NOMO-1 treated with dmso at 0.1 percent for 144 hours (cell line): ENCODE results near the gene SBSN.

Experiments used
- DNase-seq: peaks from one replicate; lab custom pipeline; 2025; ENCODE audit not compliant: unreplicated experiment; lab: John Stamatoyannopoulos, UW

Gene SBSN

GRCh38 chr19:35528218-35529038 is at the start of gene SBSN:
Gene SBSN (minus strand): TSS chr19:35528311. CDS start chr19:35528281, 30 bp downstream.
- no peak for DNase-seq

GRCh38 chr19:35571406-35571965 is 43.4 kb upstream of the SBSN start:
- no peak for DNase-seq

GRCh38 chr19:35569281-35569781 is 41.2 kb upstream of the SBSN start:
- DNase-seq: no peak

GRCh38 chr19:35566738-35567137 is 38.6 kb upstream of the SBSN start:
- DNase-seq: no peak

GRCh38 chr19:35565016-35565856 is 37.1 kb upstream of the SBSN start:
- DNase-seq: no peak

- DNase-seq: no peak
These were observed 35.2 kb upstream of the SBSN start, which contains the start of gene ATP4A for GRCh38 chr19:35563207-35563829. Gene ATP4A (minus strand): TSS chr19:35563658. CDS start chr19:35563629, 29 bp downstream.

GRCh38 chr19:35562776-35563175 is 34.7 kb upstream of the SBSN start:
- DNase-seq: no peak

- DNase-seq: no peak
These were observed 34.2 kb upstream of the SBSN start for GRCh38 chr19:35562336-35562735.

- DNase-seq: no peak
These were observed 33.3 kb upstream of the SBSN start for GRCh38 chr19:35561436-35561835.

- no peak for DNase-seq
These were observed 32.6 kb upstream of the SBSN start for GRCh38 chr19:35560677-35561076.

- no peak for DNase-seq
These were observed 32.2 kb upstream of the SBSN start for GRCh38 chr19:35560271-35560670.

GRCh38 chr19:35559781-35560180 is 31.7 kb upstream of the SBSN start:
- DNase-seq: no peak

- no peak for DNase-seq
These were observed 31.2 kb upstream of the SBSN start for GRCh38 chr19:35559281-35559659.

GRCh38 chr19:35558400-35559280 is 30.5 kb upstream of the SBSN start:
- no peak for DNase-seq

- DNase-seq: no peak
These were observed 29.7 kb upstream of the SBSN start for GRCh38 chr19:35557539-35558399.

- DNase-seq: no peak
These were observed 28.9 kb upstream of the SBSN start for GRCh38 chr19:35556846-35557538.

- no peak for DNase-seq
These were observed 28.0 kb upstream of the SBSN start for GRCh38 chr19:35556025-35556590.

- DNase-seq: no peak
These were observed 27.3 kb upstream of the SBSN start for GRCh38 chr19:35555301-35556005.
